ENCODE data around the gene AGGF1. TPM values are rescaled to one million over a fixed set of nuclear protein-coding genes. Genes with fewer than 3 reads are reported as not detected.

Gene AGGF1
- polyA plus RNA-seq, 1 experiment, result 22.8 TPM

DNA sequence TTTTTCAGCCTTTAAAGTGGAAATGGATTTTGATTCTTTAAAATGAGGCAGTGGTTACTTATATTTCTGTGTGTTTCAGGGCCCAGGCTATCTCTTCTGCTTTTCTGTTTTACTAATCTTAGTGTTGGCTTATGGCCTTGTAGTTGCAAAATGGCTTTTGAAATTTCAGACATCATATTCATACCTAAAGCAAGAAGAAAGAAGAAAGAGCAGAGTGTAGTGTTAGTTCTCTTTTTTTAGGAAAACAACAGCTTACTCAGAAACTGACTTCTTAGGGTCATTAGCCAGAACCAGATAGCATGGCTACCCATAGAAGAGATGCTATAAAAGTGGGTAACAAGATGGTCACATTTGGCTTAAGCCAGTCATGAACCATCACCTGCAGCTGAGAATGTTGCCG lies 36.0 kb downstream of the AGGF1 start:
- Histone ChIP-seq H3K27ac (ENCODE audit: low read depth, low read length) (no peak overlapping the region), H3K9me3 (ENCODE audit: control insufficient read depth, insufficient read depth, low read length) (no peaks in the 10 kb centered on the region), H3K27me3 (ENCODE audit: control insufficient read depth, insufficient read depth, low read length) (no peaks in the 10 kb centered on the region), H3K4me3 (ENCODE audit: low read depth, low read length) (no peak overlapping the region)
- POLR2A ChIA-PET, result no interaction called here
- TF ChIP-seq, protein P1, sequence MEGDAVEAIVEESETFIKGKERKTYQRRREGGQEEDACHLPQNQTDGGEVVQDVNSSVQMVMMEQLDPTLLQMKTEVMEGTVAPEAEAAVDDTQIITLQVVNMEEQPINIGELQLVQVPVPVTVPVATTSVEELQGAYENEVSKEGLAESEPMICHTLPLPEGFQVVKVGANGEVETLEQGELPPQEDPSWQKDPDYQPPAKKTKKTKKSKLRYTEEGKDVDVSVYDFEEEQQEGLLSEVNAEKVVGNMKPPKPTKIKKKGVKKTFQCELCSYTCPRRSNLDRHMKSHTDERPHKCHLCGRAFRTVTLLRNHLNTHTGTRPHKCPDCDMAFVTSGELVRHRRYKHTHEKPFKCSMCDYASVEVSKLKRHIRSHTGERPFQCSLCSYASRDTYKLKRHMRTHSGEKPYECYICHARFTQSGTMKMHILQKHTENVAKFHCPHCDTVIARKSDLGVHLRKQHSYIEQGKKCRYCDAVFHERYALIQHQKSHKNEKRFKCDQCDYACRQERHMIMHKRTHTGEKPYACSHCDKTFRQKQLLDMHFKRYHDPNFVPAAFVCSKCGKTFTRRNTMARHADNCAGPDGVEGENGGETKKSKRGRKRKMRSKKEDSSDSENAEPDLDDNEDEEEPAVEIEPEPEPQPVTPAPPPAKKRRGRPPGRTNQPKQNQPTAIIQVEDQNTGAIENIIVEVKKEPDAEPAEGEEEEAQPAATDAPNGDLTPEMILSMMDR (IDR thresholded peaks at IDR 0.05; ENCODE audit: low read depth, low read length), result no peak
- CTCF ChIA-PET, result interaction anchor here (2.8 kb wide), 1 partner anchor 11 kb away, joined by 26 read pairs; no protein-coding TSS in a partner anchor
- no peak for DNase-seq (ENCODE audit: low read depth, low spot score)

DNA sequence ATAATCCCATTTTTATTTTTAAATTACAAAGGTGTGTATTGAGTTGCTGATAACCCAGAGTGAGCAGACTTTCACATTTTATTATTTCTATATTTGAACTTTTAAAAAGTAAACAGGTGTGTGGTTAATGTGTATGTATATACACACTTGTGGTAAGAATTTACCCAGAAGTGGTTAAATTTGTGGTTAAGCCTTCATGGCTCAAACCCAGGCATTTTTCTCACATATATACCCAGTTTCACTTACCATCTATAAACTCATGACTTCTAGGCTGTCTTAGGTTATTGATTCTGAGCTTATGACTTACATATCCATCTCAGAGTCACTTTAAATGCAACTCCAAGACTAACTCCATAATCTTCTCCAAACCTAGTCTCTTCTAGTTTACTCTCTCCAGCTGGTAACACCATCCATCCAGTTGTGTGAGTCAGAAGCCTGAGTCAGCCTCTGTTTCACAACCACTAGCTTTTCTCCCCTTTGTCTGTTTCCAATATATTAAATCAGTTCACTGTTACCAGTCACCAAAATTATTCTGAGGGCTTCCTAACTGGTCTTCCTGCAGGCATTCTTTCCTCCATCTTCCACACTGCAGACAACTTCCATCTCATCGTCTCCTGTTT lies 36.7 kb downstream of the AGGF1 start:
- H3K9me3 ChIP-seq (ENCODE audit: control insufficient read depth, insufficient read depth, low read length), result no peaks in the 10 kb centered on the region
- POLR2A ChIA-PET, result interaction anchor here (0.9 to 1.4 kb wide), 2 partner anchors 37 to 377 kb away, joined by 3 to 7 read pairs; partner anchors contain the start of gene AGGF1
- DNase-seq (ENCODE audit: low read depth, low spot score), result peak; percentile 62
- H3K27ac ChIP-seq (ENCODE audit: low read depth, low read length), result peak overlapping the region; percentile 89
- H3K4me3 ChIP-seq (ENCODE audit: low read depth, low read length), result no peak overlapping the region
- H3K27me3 ChIP-seq (ENCODE audit: control insufficient read depth, insufficient read depth, low read length), result no peaks in the 10 kb centered on the region
- TF ChIP-seq, protein P1 (IDR thresholded peaks at IDR 0.05; ENCODE audit: low read depth, low read length), result no peak
- CTCF ChIA-PET, result interaction anchor here (1.2 to 2.8 kb wide), 5 partner anchors 8 to 425 kb away, joined by 3 to 26 read pairs (median 6); partner anchors contain the start of genes WDR41 and ZBED3

GRCh38 chr5:77073667-77074066 lies 43.5 kb downstream of the AGGF1 start:
- H3K4me3 ChIP-seq (ENCODE audit: low read depth, low read length), result no peak overlapping the region
- DNase-seq (ENCODE audit: low read depth, low spot score), result no peak
- no peak overlapping the region for H3K27ac ChIP-seq (ENCODE audit: low read depth, low read length)
- TF ChIP-seq, protein P1 (IDR thresholded peaks at IDR 0.05; ENCODE audit: low read depth, low read length), result no peak
- no peaks in the 10 kb centered on the region; the same call in 1 of the 2 replicates for H3K9me3 ChIP-seq (ENCODE audit: control insufficient read depth, insufficient read depth, low read length)
- H3K27me3 ChIP-seq (ENCODE audit: control insufficient read depth, insufficient read depth, low read length), result no peaks in the 10 kb centered on the region
- ChIA-PET POLR2A (no interaction called here), CTCF (no interaction called here)

DNA sequence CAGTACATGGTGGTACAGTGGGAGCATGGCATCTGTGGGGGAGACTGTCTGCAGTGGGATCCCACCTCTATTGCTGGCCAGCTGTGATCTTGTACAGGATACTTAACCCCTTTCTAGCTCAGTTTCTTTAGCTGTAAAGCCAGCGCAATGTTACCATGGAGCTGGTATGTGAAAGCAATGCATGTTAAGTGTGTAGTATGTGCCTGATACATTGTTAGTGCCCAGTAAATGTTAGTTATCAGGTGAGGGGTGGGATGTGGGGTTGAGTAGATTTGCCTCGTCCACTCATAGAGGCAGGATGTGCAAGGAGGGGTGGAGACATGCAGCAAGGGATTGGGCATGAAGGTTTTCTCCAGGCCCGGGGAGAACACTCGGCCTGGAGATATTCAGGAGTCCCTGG lies 44.5 kb downstream of the AGGF1 start:
- no peak overlapping the region for H3K4me3 ChIP-seq (ENCODE audit: low read depth, low read length)
- TF ChIP-seq, protein P1 (IDR thresholded peaks at IDR 0.05; ENCODE audit: low read depth, low read length), result no peak
- DNase-seq (ENCODE audit: low read depth, low spot score), result no peak
- no peaks in the 10 kb centered on the region for H3K27me3 ChIP-seq (ENCODE audit: control insufficient read depth, insufficient read depth, low read length)
- H3K9me3 ChIP-seq (ENCODE audit: control insufficient read depth, insufficient read depth, low read length), result no peaks in the 10 kb centered on the region; the same call in 1 of the 2 replicates
- ChIA-PET CTCF (no interaction called here), POLR2A (no interaction called here)
- H3K27ac ChIP-seq (ENCODE audit: low read depth, low read length), result no peak overlapping the region

Data from AG04450 (cell line).